Cerebellar cortex (tissue), 1 donor: ENCODE data around the gene NR5A1.

Experiments
- DNase-seq: peaks from one replicate; pipeline ENCODE4 v3.0.0-alpha.2; 2015; ENCODE audit warnings: low spot score

The NR5A1 gene

DNA sequence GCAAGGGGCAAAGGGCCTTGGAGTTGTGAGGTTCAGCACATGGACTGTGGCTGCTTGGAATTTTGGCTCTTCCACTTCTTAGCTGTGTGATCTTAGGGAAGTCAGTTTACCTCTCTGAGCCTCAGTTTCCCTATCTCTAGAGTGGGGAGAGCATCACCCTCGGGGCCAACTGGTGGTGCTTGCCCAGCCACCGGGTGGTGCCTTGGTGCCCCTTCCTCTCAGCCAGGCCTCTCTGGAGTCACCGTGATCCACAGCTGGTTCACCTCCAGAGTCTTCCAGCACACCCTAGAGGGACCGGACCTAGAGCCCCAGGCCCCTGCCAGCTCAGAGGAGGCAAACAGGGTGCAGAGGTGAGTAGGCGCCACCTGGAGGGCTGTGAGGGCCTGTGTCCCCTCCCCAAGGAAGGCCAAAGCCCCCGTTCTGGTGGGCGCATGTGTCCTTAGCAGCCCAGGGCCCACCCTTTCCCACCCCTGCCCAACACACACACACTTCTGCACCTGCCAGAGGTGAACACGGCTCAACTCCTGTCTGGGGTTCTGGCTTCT, 49.2 kb downstream of the NR5A1 start:
- no peak for DNase-seq

DNA sequence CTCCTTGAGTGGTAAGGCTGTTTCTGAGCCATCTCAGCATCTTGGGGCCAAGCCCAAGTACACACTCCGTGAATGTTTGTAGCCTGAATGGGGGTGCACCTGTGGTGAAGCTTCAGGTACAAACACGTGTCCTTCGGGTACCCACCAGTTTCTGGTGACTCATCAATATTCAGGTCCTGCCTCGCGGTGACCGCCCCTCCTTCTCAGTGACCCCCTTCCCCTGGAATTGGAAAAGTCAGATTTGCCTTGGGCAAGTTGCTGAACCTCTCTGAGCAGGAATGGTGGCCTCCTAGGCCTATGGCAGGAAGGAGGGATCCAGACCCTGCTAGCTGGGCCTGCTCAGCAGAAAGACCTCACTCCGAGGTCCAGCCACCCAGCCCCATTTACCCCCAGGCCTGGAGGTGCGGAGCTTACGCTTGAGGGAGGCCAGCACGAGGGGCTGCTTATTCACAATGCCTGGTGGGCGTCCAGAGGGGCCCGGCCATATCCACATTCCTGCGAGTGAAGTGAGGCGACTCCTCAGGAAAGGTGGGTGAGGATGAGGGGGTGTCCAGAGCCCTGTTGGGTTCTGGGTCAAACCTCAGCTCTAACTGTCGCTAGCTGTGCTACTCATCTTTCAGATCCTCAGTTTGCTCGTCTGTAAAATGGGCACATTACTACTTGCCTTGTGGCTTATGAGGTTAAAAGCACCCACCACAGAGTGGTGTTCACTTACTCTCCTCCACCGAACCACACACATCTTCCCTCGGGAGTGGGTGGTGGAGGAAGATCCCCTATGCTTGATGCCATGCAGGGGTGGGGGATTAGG, 49.9 kb downstream of the NR5A1 start:
- DNase-seq = no peak

DNA sequence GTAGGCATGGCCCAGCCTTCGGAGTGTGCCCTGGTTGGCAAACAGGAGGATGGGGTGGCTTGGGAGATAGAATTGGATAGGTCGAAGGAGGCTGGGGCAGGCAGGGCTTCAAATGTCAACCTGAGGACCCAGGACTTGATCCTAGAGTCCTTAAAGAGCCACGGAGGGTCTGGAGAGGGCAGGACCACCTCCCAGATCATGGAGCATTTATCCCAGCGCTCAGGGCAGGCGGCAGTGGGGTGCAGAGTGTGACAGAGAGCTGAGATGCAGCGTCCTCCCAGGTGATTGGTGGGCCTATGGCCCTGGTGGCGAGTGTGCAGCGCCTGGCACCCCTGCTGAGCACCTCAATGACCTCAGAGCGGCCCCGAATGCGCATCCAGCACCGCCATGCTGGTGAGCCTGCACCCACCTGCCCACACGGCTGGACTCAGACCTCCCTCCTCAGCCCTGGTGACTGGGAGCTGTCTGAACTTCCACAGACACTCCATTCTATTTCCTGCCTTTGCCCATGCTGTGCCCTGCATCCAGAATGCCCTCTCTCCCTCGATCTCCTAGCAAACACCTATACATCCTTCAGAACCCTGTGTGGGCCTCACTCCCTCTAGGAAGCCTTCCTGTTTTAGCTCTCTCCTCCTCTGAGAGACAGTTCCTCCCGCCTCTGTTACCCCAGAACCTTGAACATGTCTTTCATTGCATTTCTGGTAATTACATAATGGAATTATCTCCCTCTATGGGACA, 50.7 kb downstream of the NR5A1 start:
- DNase-seq = no peak

DNA sequence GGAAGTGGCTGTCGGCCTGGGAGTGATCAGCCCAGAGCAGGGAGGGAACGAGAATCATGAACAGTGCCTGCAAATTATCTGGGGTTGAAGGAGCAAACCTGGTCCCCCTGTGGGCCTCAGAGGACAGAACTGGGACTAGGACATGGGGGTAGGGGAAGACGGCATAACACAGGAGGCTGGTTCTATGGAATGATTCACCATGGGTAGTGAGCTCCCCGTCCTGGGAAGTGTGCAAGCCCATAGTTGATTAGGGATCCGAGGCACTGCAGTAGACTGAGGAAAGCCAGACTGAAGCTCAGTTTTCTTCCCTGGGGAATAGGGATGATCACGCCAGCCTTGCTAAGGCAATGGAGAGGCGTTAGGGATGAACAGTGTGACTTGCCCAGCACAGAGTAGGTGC, 51.4 kb downstream of the NR5A1 start:
- DNase-seq = no peak

DNA sequence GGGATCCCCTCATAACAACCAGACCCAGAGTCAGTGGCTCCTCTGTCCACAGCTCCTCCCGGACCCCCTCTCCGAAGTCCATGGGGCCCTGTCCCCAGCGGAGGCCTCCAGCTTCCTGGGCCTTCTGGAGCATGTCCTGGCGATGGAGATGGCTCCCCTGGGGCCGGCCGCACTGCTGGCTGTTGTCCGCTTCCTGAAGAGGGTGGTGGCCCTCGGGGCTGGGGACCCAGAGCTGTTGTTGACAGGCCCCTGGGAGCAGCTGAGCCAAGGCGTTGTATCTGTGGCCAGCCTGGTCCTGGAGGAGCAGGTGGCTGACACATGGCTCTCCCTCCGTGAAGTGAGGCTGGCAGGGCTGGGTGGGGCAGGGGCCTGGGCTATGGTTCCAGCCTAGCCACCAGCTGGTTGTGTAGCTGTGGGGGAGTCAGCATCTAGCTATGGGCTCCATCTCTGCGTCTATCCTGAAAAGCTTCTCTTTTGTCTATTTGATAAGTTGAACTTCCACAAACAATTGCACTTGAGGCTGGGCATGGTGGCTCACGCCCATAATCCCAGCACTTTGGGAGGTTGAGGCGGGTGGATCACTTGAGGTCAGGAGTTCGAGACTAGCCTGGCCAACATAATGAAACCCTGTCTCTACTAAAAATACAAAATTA, 52.3 kb downstream of the NR5A1 start:
- DNase-seq = no peak

DNA sequence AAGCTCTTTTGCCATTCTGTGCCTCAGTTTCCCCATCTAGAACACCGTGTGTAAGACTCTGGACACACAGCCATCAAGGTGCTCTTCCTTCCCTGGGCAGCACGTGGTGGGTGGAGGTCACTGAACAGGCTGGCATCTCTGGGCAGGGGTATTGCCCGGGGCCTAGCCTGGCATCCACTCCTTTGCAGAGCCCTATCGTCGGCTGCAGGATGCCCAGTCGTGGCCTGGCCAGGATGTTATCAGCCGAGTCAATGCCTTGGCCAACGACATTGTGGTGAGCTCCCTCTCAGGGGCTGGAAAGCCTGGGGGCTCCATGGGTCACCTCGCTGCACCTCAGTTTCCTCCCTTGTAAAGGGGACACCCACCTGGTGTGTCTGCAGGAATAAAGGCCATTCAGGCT, 52.9 kb downstream of the NR5A1 start:
- DNase-seq = no peak

DNA sequence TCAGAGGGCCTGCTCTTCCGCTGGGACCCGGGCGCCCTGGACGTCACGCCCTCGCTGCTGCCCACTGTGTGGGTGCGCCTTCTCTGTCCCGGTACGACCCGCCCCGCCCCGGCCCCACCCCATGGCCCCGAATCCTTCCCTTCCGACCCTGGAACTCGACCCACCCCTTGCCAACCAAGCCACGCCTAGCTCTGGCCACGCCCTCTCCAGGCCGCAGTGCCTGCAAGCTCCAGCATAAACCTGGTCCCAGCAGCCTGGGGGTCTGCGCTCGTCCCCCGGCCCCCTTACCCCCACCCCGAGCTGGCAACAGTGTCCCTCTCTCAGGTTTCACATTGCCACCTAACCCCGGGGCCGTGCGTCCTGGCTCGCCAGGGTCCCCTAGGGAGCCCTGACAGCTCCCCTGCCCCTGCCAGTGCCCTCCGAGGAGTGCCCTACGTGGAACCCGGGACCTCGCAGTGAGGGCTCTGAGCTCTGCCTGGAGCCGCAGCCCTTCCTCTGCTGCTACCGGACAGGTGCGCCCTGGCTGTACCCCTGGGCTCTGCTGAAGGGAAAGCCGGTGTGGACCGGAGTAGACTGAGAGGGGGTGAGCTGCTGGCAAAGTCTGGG, 53.5 kb downstream of the NR5A1 start:
- DNase-seq = no peak

DNA sequence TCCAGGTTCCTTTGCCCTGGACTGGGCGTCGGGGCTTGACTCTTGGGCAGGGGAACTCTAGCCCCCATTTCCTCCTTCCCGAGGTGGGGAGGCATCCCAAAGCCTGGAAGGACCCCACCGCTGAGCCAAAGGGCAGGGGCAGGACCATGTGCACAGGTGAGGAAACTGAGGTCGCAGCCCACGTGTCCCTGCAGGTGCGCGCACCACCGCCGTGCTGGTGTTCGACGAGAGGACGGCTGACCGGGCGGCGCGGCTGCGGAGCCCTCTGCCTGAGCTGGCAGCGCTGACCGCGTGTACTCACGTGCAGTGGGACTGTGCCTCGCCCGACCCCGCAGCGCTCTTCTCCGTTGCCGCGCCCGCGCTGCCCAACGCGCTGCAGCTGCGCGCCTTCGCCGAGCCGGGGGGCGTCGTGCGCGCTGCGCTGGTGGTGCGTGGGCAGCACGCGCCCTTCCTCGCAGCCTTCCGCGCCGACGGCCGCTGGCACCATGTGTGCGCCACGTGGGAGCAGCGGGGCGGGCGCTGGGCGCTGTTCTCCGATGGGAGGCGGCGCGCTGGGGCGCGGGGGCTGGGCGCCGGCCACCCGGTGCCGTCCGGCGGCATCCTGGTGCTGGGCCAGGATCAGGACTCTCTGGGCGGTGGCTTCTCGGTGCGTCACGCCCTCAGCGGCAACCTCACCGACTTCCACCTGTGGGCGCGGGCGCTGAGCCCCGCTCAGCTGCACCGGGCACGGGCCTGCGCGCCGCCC, 54.2 kb downstream of the NR5A1 start:
- DNase-seq = no peak

DNA sequence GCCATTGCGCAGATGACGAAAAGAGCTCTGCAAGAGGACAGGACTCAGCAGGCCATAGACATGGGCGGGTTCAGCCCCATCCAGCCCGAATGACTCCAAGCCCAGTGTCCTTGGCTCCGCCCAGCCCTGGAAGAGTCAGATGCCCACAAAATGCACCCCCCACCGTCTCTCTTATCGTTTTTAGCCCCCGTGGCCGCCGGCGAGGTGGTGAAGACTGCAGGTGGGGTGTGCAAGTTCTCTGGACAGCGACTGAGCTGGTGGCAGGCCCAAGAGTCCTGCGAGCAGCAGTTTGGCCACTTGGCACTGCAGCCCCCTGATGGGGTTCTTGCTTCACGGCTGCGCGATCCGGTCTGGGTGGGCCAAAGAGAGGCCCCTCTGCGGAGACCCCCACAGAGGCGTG, 54.9 kb downstream of the NR5A1 start:
- DNase-seq = no peak

DNA sequence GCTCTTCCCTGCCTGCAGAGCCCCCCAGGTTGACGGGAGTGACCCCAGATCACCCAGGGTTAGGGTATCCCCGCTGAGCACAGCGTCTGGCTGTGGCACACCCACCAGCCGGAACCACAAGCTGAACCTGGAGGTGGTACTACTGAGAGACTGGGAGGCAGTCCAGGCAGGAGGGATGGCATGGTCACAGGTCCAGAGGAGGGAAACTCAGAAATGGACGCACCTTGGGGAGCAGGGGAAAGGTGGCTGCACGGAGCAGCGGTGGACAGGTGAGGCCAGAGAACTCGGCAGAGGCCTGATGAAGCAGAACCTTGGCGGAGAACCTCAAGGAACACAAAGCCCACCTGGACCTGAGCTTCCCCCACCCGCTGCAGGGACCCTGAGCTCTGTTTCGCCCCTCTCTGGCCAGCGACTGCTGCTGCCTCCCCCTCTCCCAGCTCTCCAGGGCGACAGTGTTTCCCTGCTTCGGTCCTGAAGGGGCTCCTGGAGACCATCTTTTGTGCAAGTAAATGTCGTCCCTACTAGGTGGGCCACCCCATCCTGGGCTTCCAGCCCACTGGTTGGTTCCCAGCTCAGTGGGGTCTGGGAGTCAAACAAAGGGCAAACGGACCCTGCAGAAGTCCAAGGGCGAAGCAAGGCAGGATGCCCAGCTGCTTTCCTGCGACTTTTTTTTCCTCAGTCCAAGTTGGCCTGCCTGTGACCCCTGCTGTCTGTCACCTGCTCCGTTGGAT, 56.1 kb downstream of the NR5A1 start:
- DNase-seq = no peak

DNA sequence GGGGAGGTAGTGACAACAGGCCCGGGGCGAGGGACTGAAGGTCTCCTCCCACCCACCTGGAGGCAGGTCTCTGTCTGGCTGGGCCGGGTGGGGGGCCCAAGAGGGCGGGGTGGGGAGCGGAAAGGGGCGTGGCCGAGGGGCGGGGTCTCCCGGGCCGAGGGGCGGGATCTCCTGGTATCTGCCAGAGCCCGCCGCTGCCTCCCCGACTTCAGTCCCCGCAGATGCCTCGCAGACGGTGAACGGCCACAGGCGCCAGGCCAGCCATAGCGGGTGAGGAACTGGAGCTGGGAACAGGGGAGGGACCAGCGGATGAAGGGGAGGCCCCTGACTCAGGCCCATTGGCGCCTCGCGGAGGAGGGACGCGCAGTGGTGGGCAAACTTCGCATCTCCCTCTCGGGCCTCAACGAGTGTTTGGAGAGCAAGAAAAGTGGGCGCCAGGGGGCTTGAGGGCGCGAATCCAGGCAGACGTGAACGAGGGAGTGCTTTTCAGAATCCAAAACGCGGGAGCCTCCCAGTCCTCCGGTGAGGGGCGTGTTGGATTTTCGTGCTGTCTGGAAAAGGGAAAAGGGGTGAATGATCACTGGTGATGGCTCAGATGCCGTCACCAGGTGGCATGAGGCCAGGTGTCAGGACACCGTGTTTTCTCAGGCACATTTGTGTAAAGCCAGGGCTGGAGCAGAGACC, 56.8 kb downstream of the NR5A1 start, which contains the start of gene ADGRD2:
ADGRD2 (plus strand) TSS at position 211 of the 684 bp plus-strand sequence. CDS start 1,216 bp downstream, outside the sequence.
- no peak for DNase-seq

DNA sequence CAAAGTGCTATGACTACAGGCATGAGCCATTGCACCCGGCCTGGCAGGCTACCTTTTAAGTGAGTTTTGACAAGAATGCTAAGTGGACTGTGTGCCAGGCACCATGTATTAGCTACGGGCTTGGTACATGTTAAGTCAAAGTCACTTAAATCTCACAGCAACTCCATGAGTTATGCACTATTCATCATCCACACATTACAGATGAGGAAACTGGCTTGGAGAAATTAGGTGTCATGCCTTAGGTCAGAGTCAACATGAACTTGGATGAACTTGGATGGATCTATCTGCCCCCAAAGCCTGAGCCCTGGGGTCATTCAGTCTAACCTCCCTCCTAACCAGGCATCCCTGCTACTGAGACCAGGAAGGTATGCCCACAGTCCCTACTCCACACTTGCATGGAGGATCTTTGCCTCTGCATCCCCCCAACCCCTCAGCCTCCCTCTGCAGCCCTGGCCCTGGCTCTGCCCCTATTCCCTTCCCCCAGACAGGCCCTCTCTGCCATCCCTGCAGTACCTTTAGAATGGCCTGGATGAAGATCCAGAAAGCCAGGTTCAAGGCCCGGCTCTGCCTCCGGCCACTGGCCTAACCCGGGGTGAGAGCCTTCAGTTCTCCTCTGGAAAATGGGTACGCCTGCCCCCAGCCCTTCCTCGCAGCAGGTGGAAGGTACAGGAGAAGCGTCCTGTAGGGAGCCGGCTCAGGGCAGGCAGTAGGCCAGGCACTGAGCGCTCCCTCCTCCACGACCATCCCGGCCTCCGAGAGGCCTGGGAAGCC, 57.6 kb downstream of the NR5A1 start:
- no peak for DNase-seq

DNA sequence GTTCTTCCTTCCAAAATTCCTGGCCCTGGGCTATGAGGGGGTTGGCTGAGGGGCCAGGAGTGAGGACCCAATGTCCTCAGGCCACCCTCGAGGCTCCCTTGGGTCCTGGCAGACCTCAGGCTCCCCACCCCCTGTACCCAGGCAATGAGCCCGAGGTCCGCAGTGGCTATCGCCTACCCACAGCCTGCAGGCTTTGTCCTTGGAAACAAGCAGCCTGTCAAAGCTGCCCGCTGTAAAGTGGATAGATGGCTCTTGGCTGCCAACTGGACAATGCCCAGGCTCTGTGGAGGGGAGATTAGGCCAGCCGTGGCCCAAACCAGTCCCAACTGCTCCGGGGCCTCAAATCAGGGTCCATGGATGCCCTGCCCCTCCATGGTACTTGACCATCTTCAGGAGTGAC, 59.2 kb downstream of the NR5A1 start:
- DNase-seq = peak; percentile 13

DNA sequence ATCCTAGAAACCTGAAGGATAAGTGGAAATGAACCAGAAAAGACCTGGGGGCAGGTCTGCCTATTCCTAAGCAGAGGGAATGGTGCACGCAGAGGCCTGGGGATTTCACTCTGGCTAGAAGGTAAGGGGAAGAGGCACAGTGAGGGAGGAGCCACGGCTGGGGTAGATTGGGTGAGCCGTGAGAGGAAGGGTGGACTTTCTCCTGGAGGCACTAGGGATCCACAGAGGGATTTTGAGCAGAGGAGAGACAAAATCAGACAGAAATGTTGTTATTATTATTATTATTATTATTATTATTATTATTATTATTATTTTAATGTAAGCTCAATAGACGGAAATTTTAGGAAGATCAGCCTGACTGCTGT, 59.9 kb downstream of the NR5A1 start:
- no peak for DNase-seq

DNA sequence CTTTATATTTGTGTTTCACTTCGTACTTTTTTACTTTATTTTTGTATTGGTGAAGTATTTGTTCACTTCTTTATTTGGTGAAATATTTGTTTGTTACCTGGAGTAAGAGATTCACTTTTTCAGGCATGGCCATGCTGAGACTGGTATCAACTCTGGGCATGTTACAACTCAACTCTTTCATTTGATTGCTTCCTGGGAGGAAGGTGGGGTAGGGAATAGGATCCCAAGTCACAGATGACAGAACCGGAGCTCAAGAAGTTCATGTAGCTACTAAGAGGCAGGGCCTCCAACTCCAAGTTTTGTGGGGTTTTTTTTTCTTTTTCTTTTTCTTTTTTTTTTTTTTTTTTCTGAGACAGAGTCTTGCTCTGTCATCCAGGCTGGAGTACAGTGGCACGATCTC, 63.0 kb downstream of the NR5A1 start:
- DNase-seq = no peak

DNA sequence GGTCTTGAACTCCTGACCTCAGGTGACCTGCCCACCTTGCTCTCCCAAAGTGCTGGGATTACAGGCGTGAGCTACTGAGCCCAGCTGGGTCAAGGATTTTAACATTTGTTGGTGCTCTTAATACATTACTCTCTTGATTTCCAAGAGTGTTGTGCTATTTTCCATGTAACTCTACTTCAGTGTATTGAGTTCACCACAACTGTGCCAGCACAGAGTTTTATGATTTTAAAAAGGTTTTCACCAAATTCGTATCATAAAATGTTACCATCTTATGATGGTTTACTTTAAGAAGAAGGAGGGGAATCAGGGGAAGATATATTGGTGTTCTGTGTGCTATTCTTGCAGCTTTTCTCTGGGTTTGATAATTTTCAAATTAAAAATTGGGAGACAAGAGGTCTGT, 63.6 kb downstream of the NR5A1 start:
- no peak for DNase-seq

DNA sequence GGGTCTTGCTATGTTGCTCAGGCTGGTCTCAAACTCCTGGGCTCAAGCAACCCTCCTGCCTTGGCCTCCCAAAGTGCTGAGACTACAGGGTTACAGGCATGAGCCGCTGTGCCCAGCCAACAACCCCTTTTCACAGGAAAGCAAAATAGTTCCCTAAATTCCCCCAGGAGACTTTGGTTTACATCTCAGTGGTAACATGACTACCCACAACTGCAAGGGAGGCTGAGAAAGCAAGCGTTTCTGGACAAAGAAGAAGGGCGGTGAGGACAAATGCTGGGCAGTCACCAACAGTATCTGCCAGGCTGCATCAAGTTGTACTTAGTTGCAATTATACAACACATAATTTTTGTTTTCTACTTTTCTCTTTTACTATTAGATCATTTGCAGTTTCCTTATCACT, 64.4 kb downstream of the NR5A1 start:
- no peak for DNase-seq

DNA sequence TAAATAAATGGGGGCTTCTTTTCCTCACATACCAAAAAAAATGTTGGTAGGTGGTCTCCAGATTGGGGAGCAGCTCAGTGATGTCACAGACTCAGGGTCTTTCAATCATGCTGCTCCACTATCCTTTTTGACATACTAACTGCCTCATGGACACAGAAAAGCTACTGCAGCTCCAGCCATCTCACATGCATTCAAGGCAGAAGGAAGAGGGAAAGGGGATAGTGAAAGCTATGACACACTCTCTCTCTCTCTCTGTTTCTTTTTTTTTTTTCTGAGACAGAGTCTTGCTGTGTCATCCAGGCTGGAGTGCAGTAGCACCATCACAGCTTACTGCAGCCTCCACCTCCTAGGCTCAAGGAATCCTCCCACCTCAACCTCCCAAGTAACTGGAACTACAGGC, 64.8 kb downstream of the NR5A1 start:
- DNase-seq = no peak

DNA sequence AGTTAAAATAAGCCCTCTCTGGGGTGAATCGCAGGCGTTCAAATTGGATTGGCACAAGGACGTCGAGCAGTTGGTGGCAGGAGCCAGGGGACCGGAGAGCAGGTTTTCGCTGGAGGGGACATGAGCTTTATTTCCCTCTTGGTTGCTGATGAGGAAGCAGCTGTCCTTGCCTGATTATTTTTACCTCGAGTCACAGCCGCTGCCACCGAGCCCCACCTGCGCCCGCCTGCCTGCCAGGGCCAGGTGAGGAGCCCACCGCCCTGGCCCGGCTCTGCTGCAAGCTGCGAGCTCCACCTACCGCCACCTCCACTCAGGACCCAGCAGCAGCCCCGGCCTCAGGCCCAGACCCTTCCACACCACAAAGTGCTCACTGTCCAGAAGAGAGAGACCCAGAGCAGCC, 65.9 kb downstream of the NR5A1 start:
- DNase-seq = no peak

DNA sequence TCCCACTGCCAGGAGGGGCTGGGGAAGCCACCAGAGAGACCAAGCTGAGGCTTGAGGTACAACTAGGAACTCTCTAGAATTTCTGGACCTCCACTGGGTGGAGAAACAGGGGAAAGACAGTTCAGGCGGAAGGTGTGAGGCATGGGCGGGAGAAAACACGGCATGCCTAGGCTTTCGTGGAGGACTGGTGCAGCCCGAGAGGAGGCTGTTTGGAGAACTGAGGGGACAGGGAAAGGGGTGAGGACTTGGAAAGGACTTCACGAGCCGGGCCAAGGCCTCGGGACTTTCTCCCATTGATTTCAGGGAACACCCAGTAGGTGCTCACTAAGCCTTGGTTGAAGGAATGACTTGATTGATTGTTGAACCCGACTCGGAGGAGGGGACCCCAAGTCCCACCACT, 66.4 kb downstream of the NR5A1 start:
- no peak for DNase-seq
